WI38 (cell line): Measurements from ENCODE around the gene JPH2.
"Not testable (repeated sequence)": the region's sequence is repeated elsewhere in the genome, so short reads cannot be mapped to it uniquely, and the experiment has no call there.

Experiments
- H3K4me3 ChIP-seq: 2 replicates; pipeline ENCODE4 v1.5.1; 2011; ENCODE audit warnings: low read depth, mild to moderate bottlenecking, control low read depth, low read length
- CTCF ChIP-seq: IDR thresholded peaks from 2 replicates; pipeline ENCODE4 v1.5.1; 2012; ENCODE audit warnings: low read depth, mild to moderate bottlenecking, control low read depth, low read length

Gene JPH2

GRCh38 chr20:44135012-44135412 is 52.0 kb downstream of the JPH2 start:
- no peak for TF ChIP-seq CTCF
- no peak overlapping the region for H3K4me3 ChIP-seq

- H3K4me3 ChIP-seq = no peak overlapping the region
- TF ChIP-seq CTCF = no peak
These were observed 53.6 kb downstream of the JPH2 start for GRCh38 chr20:44133424-44133823.

- no peak for TF ChIP-seq CTCF
- no peak overlapping the region for H3K4me3 ChIP-seq
These were observed 55.3 kb downstream of the JPH2 start for GRCh38 chr20:44131704-44132103.

GRCh38 chr20:44129911-44130718 is 56.9 kb downstream of the JPH2 start:
- H3K4me3 ChIP-seq = no peak overlapping the region
- TF ChIP-seq CTCF = no peak

GRCh38 chr20:44129300-44129699 is 57.7 kb downstream of the JPH2 start:
- not testable (repeated sequence) for H3K4me3 ChIP-seq

- TF ChIP-seq CTCF = no peak
- H3K4me3 ChIP-seq = no peak overlapping the region
These were observed 60.5 kb downstream of the JPH2 start for GRCh38 chr20:44126445-44126844.

GRCh38 chr20:44125332-44126127 is 61.5 kb downstream of the JPH2 start:
- TF ChIP-seq CTCF = no peak
- H3K4me3 ChIP-seq = no peak overlapping the region
